Measurements from ENCODE around the gene TCAP. TPM values are rescaled to one million over a fixed set of nuclear protein-coding genes. Genes with fewer than 3 reads are reported as not detected.

TCAP gene
- polyA plus RNA-seq, 3 donors = 1.3 TPM; not detected in 2

DNA sequence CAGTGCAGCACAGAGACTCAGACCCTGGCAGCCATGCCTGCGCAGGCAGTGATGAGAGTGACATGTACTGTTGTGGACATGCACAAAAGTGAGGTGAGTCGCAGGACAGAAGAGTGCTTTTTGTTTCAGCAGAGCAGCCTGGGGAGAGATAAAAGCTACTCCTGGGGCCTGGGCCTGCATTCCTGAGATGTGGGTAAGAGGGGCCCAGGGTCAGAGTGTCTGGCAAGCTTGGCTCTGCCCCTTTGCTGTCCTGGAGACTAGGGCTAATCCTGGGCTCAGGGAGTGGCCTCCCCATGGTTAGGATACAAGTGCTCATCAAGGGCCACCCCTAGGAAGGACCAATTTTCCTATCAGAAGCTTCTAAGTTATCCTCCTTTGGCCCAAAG, 29.9 kb downstream of the TCAP start:
- 100% methylated on average over 2 of the region's 2 CpGs for WGBS (ENCODE audit: insufficient coverage)
- H3K4me2 ChIP-seq (replicated peaks; ENCODE audit: extremely low read depth, low read length, poor library complexity, severe bottlenecking) = no peak overlapping the region
- H2AFZ ChIP-seq (ENCODE audit: insufficient read depth, low read depth, low read length, poor library complexity, severe bottlenecking) = no peak overlapping the region
- TF ChIP-seq, protein P1, sequence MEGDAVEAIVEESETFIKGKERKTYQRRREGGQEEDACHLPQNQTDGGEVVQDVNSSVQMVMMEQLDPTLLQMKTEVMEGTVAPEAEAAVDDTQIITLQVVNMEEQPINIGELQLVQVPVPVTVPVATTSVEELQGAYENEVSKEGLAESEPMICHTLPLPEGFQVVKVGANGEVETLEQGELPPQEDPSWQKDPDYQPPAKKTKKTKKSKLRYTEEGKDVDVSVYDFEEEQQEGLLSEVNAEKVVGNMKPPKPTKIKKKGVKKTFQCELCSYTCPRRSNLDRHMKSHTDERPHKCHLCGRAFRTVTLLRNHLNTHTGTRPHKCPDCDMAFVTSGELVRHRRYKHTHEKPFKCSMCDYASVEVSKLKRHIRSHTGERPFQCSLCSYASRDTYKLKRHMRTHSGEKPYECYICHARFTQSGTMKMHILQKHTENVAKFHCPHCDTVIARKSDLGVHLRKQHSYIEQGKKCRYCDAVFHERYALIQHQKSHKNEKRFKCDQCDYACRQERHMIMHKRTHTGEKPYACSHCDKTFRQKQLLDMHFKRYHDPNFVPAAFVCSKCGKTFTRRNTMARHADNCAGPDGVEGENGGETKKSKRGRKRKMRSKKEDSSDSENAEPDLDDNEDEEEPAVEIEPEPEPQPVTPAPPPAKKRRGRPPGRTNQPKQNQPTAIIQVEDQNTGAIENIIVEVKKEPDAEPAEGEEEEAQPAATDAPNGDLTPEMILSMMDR (IDR thresholded peaks at IDR 0.05) = no peak
- no peak for DNase-seq
- no peaks in the 10 kb centered on the region for H3K79me2 ChIP-seq (ENCODE audit: insufficient read depth, low read length)
- no peaks in the 10 kb centered on the region for H3K36me3 ChIP-seq (replicated peaks in 1 of 2; ENCODE audit: control insufficient read depth in 1 of 2, insufficient read depth in 2 of 2, low read length in 2 of 2)
- intact Hi-C loops (cut with micrococcal nuclease) = no loop called here
- Mint-ChIP-seq H3K27me3 (ENCODE audit: low read depth in 3 of 3) (peaks cover 23 to 33% (median 32%) of the 10 kb centered on the region in 3 donors), H3K9me3 (peaks cover 0 to 8% (median 5%) of the 10 kb centered on the region in 7 donors), H3K4me3 (no peak overlapping the region), H3K4me1 (peaks cover 4% of the 10 kb centered on the region), H3K27ac (no peak overlapping the region), H3K36me3 (peaks cover 3 to 5% of the 10 kb centered on the region in 2 donors)
- H3K9ac ChIP-seq (ENCODE audit: insufficient read depth, low read length, poor library complexity, severe bottlenecking) = no peak overlapping the region
- H3K27me3 ChIP-seq (ENCODE audit: control insufficient read depth in 2 of 2, insufficient read depth in 2 of 2, low read length in 2 of 2) = peaks cover 10 to 19% of the 10 kb centered on the region in 2 donors
- H3K9me3 ChIP-seq (replicated peaks in 1 of 2; ENCODE audit: control insufficient read depth in 1 of 2, insufficient read depth in 1 of 2, low read length in 2 of 2) = peaks cover 0 to 4% of the 10 kb centered on the region in 2 donors
- no peaks in the 10 kb centered on the region for H3K4me1 ChIP-seq (ENCODE audit: control insufficient read depth in 1 of 2, insufficient read depth in 2 of 2, low read length in 2 of 2)
- H4K20me1 ChIP-seq (ENCODE audit: insufficient read depth, low read length) = no peaks in the 10 kb centered on the region
- H3K27ac ChIP-seq (ENCODE audit: low read depth in 1 of 2, low read length in 2 of 2) = no peak overlapping the region
- no peak overlapping the region for H3K4me3 ChIP-seq (replicated peaks in 1 of 3; ENCODE audit: low read depth in 2 of 3, low read length in 3 of 3)

DNA sequence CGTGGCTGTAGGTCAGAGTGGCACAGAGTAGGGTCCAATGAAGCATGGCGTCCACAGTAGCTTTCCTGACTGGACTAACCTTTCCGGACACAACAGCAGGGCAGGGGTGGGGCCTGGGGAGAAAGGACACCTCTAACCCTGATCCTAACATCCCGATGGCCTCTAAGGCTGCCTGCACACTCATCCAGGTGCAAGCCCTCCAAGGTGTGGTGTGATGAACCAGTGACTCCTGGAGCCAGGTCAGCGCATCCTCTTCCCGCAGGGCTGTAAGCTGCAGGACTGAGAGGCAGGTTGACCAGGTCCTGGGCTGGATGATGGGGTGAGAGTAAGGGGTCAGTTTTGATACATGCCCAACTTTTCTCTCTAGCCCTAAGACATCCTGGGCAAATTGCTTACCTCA, 31.6 kb downstream of the TCAP start:
- Histone ChIP-seq H3K4me2 (replicated peaks; ENCODE audit: extremely low read depth, low read length, poor library complexity, severe bottlenecking) (no peak overlapping the region), H3K27ac (ENCODE audit: low read depth in 1 of 2, low read length in 2 of 2) (no peak overlapping the region), H2AFZ (ENCODE audit: insufficient read depth, low read depth, low read length, poor library complexity, severe bottlenecking) (no peak overlapping the region), H3K4me3 (replicated peaks in 1 of 3; ENCODE audit: low read depth in 2 of 3, low read length in 3 of 3) (no peak overlapping the region), H3K79me2 (ENCODE audit: insufficient read depth, low read length) (no peaks in the 10 kb centered on the region), H3K9ac (ENCODE audit: insufficient read depth, low read length, poor library complexity, severe bottlenecking) (no peak overlapping the region), H3K36me3 (replicated peaks in 1 of 2; ENCODE audit: control insufficient read depth in 1 of 2, insufficient read depth in 2 of 2, low read length in 2 of 2) (no peaks in the 10 kb centered on the region), H3K27me3 (ENCODE audit: control insufficient read depth in 2 of 2, insufficient read depth in 2 of 2, low read length in 2 of 2) (peaks cover 26 to 35% of the 10 kb centered on the region in 2 donors), H4K20me1 (ENCODE audit: insufficient read depth, low read length) (no peaks in the 10 kb centered on the region), H3K4me1 (ENCODE audit: control insufficient read depth in 1 of 2, insufficient read depth in 2 of 2, low read length in 2 of 2) (no peaks in the 10 kb centered on the region), H3K9me3 (replicated peaks in 1 of 2; ENCODE audit: control insufficient read depth in 1 of 2, insufficient read depth in 1 of 2, low read length in 2 of 2) (peaks cover 0 to 18% of the 10 kb centered on the region in 2 donors)
- H3K27ac Mint-ChIP-seq = no peak overlapping the region
- H3K4me3 Mint-ChIP-seq = no peak overlapping the region
- intact Hi-C loops (cut with micrococcal nuclease) = no loop called here
- peaks cover 0 to 11% (median 5%) of the 10 kb centered on the region in 7 donors for H3K9me3 Mint-ChIP-seq
- H3K36me3 Mint-ChIP-seq = peaks cover 3 to 7% of the 10 kb centered on the region in 2 donors
- TF ChIP-seq, protein P1 (IDR thresholded peaks at IDR 0.05) = no peak
- 100% methylated on average over 1 of the region's 6 CpGs for WGBS (ENCODE audit: insufficient coverage)
- no peak for DNase-seq
- peaks cover 4% of the 10 kb centered on the region for H3K4me1 Mint-ChIP-seq
- peaks cover 34 to 48% (median 44%) of the 10 kb centered on the region in 3 donors for H3K27me3 Mint-ChIP-seq (ENCODE audit: low read depth in 3 of 3)
